ENCODE results near the gene EIF4A3. TPM values are rescaled to one million over a fixed set of nuclear protein-coding genes. Genes with fewer than 3 reads are reported as not detected.
A peak's percentile ranks its signal among the peaks of the same experiment; 100 is the strongest.

EIF4A3 gene
- total RNA-seq, 3 donors from 2014 or later (not counting 1 experiment from before 2014, with no cell fraction given): 86.2 to 88.6 (median 88.0) TPM

DNA sequence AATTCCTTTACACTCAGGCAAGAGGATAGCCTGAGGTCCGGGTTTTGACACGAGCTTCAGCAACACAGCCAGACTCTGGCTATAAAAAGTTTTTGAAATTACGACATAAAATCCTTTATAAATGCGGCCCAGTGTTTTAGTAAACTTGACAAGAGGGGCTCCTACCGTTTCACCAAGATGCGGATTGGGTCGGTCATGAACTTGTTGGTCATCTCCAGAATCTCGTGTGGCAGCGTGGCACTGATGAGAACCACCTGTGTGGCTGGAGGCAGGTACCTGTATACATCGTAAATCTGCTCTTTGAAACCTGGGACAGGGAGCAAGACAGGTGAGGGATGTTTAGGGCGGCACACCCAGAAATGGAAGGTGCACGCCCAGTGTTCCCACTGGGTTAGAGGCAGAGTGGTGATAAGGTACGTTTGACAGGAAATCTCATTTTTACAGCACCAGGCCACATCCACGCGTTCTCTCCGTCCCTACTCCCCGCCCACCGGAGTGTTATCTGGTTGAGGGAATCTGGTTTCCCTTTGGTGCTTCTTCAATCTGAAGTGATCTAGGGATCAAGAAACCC, 8.0 kb downstream of the EIF4A3 start:
- no peak for ATAC-seq
- Histone ChIP-seq H3K4me1 (ENCODE audit: control insufficient read depth, insufficient read depth, low read length) (no peaks in the 10 kb centered on the region), H3K4me3 (ENCODE audit: low read length) (no peak overlapping the region), H3K36me3 (ENCODE audit: control insufficient read depth, insufficient read depth, low read length) (peaks cover 88% of the 10 kb centered on the region), H3K27ac (ENCODE audit: low read length) (no peak overlapping the region), H3K27me3 (ENCODE audit: control insufficient read depth, insufficient read depth, low read length) (no peaks in the 10 kb centered on the region), H3K9me3 (ENCODE audit: control insufficient read depth, insufficient read depth, low read length) (no peaks in the 10 kb centered on the region)
- Mint-ChIP-seq H3K27ac (no peak overlapping the region), H3K4me3 (no peak overlapping the region), H3K9me3 (no peaks in the 10 kb centered on the region), H3K27me3 (ENCODE audit: low read depth in 2 of 2) (no peaks in the 10 kb centered on the region), H3K36me3 (peaks cover 23% of the 10 kb centered on the region), H3K4me1 (no peaks in the 10 kb centered on the region)
- intact Hi-C loops (cut with micrococcal nuclease): no loop called here
- WGBS (ENCODE audit: insufficient coverage): 94% methylated on average over 18 of the region's 18 CpGs
- TF ChIP-seq, protein P1, sequence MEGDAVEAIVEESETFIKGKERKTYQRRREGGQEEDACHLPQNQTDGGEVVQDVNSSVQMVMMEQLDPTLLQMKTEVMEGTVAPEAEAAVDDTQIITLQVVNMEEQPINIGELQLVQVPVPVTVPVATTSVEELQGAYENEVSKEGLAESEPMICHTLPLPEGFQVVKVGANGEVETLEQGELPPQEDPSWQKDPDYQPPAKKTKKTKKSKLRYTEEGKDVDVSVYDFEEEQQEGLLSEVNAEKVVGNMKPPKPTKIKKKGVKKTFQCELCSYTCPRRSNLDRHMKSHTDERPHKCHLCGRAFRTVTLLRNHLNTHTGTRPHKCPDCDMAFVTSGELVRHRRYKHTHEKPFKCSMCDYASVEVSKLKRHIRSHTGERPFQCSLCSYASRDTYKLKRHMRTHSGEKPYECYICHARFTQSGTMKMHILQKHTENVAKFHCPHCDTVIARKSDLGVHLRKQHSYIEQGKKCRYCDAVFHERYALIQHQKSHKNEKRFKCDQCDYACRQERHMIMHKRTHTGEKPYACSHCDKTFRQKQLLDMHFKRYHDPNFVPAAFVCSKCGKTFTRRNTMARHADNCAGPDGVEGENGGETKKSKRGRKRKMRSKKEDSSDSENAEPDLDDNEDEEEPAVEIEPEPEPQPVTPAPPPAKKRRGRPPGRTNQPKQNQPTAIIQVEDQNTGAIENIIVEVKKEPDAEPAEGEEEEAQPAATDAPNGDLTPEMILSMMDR (IDR thresholded peaks at IDR 0.05): no peak
- DNase-seq: no peak

GRCh38 chr17:80137131-80137530, 9.8 kb downstream of the EIF4A3 start:
- no peak overlapping the region for H3K4me3 Mint-ChIP-seq
- intact Hi-C loops (cut with micrococcal nuclease): no loop called here
- H3K27ac Mint-ChIP-seq: no peak overlapping the region
- 98% methylated on average over 9 of the region's 9 CpGs for WGBS (ENCODE audit: insufficient coverage)
- TF ChIP-seq, protein P1 (IDR thresholded peaks at IDR 0.05): no peak
- H3K36me3 Mint-ChIP-seq: peaks cover 23% of the 10 kb centered on the region
- no peaks in the 10 kb centered on the region for H3K9me3 Mint-ChIP-seq
- ATAC-seq (no peak), DNase-seq (no peak)
- H3K27me3 Mint-ChIP-seq (ENCODE audit: low read depth in 2 of 2): no peaks in the 10 kb centered on the region
- Histone ChIP-seq H3K27ac (ENCODE audit: low read length) (no peak overlapping the region), H3K27me3 (ENCODE audit: control insufficient read depth, insufficient read depth, low read length) (no peaks in the 10 kb centered on the region), H3K4me1 (ENCODE audit: control insufficient read depth, insufficient read depth, low read length) (no peaks in the 10 kb centered on the region), H3K4me3 (ENCODE audit: low read length) (no peak overlapping the region), H3K9me3 (ENCODE audit: control insufficient read depth, insufficient read depth, low read length) (no peaks in the 10 kb centered on the region), H3K36me3 (ENCODE audit: control insufficient read depth, insufficient read depth, low read length) (peaks cover 85% of the 10 kb centered on the region)
- no peaks in the 10 kb centered on the region for H3K4me1 Mint-ChIP-seq

GRCh38 chr17:80133626-80133970, 13.3 kb downstream of the EIF4A3 start:
- TF ChIP-seq, protein P1 (IDR thresholded peaks at IDR 0.05): no peak
- 96% methylated on average over 6 of the region's 6 CpGs for WGBS (ENCODE audit: insufficient coverage)
- Mint-ChIP-seq H3K4me1 (no peaks in the 10 kb centered on the region), H3K27me3 (ENCODE audit: low read depth in 2 of 2) (peaks cover 1 to 9% of the 10 kb centered on the region in 2 donors), H3K9me3 (no peaks in the 10 kb centered on the region), H3K36me3 (peaks cover 19% of the 10 kb centered on the region), H3K4me3 (no peak overlapping the region), H3K27ac (peak overlapping the region in 1 of 2 donors; percentile 46)
- H3K36me3 ChIP-seq (ENCODE audit: control insufficient read depth, insufficient read depth, low read length): peaks cover 53% of the 10 kb centered on the region
- no peak overlapping the region for H3K4me3 ChIP-seq (ENCODE audit: low read length)
- intact Hi-C loops (cut with micrococcal nuclease): no loop called here
- no peak overlapping the region for H3K27ac ChIP-seq (ENCODE audit: low read length)
- no peaks in the 10 kb centered on the region for H3K9me3 ChIP-seq (ENCODE audit: control insufficient read depth, insufficient read depth, low read length)
- no peaks in the 10 kb centered on the region for H3K4me1 ChIP-seq (ENCODE audit: control insufficient read depth, insufficient read depth, low read length)
- DNase-seq (no peak), ATAC-seq (no peak)
- H3K27me3 ChIP-seq (ENCODE audit: control insufficient read depth, insufficient read depth, low read length): no peaks in the 10 kb centered on the region
